ENCODE results near the gene ARFGEF3.

Gene ARFGEF3

DNA sequence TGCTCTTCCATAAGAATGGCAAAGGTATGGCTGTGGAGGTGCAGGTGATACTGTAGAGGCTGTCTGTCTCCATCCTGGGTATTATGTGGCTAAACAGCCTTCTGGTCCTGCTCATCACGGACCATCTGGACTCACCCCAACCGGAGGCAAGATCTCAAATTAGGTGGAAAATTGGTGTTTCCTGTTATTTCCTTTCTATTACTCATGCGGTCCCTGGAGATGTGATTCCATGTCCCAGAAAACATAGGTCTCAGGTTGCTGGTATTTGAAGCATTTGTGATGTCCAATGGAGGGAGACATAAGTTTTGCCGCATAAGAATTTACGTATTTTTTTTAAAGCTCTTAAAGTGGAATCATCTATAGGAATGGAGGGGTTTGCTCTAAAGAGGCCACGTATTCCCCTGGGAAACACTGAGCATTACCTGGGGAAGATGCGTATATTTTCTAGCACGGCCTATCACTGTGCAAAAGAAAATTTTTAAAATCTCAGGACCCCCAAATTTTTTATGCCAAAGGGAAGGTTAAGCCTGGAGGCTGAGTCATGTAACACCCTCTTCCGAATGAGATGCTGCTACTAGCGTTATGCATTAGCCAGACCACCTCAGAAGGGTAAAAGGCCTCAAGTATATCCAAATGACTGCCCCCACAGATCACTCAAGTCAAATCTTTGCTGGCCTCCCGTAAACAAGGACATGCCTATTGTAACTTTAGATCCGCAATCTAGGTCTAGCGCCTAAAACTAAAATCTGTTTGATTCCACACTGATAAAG, 78.9 kb downstream of the ARFGEF3 start:
- DNase-seq (ENCODE audit: low read depth in 2 of 2), result no peak

DNA sequence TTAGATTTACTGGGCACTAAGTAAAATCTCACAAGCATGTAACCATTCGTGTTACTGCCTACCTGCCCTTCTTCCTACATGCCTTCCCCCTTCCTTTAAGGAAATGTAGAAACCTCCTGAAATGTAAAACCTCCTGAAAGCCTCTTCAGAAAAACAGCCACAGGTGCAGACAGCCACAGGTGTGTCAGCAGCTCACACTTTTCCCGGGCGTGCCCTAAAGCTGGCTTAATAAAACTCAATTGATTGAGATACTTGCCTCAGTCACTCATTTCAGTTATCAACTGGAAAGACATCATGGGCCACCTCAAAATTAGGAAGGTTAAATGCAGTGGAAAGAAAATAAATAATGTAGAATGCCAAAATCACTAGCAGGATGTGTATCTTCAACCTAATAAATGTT, 79.6 kb downstream of the ARFGEF3 start:
- DNase-seq (ENCODE audit: low read depth in 2 of 2), result no peak

DNA sequence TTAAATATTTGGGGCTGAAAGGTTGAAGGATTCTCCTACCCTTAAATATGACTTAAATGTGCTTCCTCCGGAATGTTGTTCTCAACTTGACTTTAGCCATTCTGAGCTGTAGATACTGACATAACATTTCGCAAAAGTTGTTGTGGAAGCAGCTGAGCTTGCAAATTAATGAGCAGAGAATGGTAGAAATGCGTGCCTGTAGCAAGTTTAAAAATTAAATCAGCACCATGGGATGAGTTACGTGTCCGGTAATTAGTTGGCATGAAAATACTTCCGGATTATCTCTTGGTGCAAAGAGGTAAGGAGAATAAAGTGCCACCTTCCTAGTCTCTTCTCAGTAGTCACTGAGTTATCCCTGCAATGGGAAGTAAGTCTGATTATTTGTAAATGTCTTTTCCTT, 80.2 kb downstream of the ARFGEF3 start:
- DNase-seq (ENCODE audit: low read depth in 2 of 2), result no peak

DNA sequence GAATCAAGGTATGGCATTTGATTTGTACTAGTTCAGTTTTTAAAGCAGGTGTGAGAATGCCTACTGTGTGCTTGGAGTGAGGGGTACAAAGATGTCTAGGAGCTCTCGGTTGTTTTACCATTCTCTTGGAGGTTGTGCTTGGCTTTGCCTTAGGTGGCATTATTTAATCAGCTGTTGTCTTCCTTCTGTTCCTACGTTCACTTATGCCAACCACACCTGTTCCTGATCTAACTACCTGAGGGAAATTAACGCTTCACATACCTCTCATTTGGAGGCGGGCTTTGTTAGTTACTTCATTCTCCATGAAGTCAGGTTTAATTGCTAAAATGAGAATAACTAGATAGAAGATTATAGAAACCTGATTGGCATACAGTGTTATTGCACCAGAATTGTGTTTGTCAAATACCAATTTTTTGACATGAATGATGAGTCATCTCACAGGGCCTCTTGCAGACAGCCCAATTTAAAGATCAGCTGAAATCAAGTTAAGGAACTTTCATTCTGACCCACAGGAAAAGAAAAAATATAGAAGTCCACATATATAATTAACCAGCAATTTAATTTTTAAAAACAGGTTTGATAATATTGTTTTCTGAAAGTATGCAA, 81.4 kb downstream of the ARFGEF3 start:
- DNase-seq (ENCODE audit: low read depth in 2 of 2), result no peak

DNA sequence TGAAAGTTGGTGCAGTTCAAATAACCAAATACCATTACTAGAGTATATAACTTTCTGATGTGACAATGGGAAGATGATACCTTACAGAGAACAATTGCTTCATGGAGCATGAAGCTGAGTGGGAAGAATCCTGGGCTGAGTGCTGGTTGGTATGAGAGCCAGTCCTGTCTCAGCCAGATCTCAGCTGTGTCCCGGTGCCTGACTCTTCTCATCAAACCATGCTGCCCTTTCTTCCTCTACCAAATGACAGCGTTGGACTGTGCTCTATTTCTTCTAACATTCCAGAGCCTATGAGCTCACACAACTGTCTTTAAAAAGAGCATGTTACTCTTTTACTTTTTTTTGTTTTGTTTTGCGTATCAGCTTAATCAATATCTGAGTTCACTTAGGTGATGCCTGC, 84.0 kb downstream of the ARFGEF3 start:
- DNase-seq (ENCODE audit: low read depth in 2 of 2), result no peak

DNA sequence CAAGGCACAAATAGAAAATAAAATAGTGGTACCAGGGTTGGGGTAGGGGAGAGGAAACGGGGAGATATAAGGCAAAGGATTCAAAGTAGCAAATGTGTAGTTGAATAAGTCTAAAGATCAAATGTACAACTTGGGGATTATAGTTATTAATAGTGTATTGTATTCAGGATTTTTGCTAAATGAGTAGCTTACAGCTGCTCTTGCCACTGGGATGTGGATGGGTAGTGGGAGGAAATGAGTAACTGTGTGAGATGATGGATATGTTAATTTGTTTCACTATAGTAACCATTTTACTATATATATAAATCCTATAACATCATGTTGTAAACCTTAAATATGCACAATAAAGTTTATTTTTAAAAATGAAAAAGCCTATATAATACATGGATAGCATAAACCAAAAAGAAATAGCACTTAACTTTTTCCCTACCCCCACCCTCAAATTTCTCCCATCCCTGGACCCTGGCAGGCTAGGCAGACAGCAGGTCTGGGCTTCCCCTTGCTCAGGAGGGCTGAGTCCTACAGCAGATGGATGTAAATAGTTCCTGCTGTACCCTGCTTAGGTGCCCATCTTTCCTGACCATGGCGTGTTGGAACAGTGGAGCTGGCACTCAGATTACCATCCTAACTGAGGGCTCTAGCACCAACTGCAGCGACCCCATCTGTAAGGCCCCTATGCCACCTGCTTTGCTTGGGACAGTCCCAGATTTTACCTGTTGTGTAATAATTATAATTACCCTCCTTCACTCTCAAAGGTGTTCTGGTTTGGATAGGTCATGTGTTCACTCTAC, 85.1 kb downstream of the ARFGEF3 start:
- no peak for DNase-seq (ENCODE audit: low read depth in 2 of 2)

DNA sequence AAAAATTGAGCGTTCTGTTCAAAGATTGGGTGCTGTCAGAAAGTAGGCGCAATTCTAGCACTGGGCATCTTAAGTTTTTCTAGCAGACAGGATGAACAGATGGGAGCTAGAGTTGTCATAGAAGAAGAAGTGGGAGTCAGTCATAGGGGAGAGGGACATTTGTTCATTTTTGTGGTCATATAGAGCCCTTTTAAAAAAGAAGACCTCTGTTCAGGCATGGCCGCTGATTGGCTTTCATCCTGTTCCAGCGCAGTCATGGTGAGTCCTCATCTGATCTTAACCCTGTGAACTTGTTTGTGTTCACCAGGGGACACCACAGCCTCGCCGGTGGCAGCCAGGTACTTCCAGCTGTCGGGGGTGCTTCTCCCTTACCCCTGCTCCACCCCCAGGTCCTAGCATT, 86.3 kb downstream of the ARFGEF3 start:
- no peak for DNase-seq (ENCODE audit: low read depth in 2 of 2)

DNA sequence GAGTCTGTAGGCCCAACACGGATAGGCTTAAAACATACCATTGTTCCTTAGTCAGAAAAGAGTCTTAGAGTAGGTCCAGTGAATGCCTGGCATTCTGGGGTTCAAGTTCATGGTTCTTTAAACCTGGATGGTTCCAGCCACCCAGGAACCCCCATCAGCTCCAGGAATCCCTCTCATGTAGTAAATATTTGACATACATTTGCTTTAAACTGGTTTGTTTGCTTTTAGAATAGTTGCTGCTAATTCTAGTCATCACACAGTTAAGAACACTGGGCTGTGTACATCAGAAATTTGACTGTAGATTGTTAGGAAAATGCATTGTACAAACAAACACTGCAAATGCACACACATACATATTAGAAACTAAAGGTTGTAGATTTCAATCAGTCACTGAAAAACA, 87.1 kb downstream of the ARFGEF3 start:
- no peak for DNase-seq (ENCODE audit: low read depth in 2 of 2)

- no peak for DNase-seq (ENCODE audit: low read depth in 2 of 2)
Observed at GRCh38 chr6:138250053-138250452, 88.3 kb downstream of the ARFGEF3 start.

GRCh38 chr6:138250513-138251247, 88.9 kb downstream of the ARFGEF3 start:
- DNase-seq (ENCODE audit: low read depth in 2 of 2), result no peak

DNA sequence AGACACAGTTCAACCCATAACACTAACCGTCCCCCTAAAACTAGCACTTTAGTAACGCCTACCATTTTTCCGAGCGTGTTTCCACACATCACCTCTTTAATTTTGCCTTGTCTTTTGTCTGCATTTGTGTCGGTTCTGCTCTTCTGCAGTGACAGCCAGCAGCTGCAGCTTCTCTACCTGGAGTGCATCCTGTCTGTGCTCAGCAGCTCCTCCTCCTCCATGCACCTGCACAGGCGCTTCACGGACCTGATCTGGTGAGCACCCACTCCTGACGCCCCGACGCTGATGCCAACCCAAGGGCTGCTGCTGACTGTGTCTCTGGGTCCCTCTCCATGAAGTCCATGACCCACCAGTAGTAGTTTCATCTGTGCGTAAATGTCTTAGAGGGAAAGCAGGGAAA, 92.0 kb downstream of the ARFGEF3 start:
- no peak for DNase-seq (ENCODE audit: low read depth in 2 of 2)

- no peak for DNase-seq (ENCODE audit: low read depth in 2 of 2)
Observed at GRCh38 chr6:138255443-138255842, 93.7 kb downstream of the ARFGEF3 start.

DNA sequence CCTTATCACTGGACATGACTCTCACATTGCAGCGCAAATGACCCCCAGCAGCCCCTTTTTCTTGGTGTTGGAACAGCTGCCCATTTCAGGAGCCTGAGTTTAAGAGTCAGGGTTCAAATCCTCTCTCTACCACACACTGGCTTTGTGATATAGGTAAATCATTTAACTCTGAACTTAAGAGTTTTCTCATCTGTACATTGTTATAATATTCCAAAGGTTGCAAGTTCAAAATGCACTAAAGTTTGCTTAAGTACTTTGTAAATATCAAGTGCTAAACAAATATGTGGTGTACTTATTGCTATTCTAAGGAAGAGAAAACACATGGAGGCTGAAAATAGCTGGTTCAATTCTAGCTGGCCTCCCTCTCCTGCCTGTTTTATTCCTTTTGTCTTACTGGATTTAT, 95.9 kb downstream of the ARFGEF3 start:
- no peak for DNase-seq (ENCODE audit: low read depth in 2 of 2)

DNA sequence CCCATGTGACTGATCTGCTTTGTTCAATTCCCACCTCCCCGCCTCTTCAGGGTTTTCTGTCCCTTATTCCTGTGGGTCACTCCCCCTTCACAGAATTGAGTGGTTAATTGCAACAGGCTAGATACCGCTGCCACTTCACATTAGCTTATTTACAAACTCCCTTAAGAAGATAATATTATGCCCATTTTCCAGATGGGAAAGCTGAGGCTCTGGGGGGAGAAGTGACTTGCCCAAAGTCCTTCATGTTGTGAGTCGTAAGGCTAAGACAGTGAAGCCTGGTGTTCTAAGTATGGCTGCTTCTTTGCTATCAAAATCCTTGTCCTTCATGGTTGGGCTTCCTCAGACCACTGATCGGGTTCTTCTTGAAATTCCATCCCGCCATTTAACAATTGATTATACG, 96.5 kb downstream of the ARFGEF3 start:
- no peak for DNase-seq (ENCODE audit: low read depth in 2 of 2)

DNA sequence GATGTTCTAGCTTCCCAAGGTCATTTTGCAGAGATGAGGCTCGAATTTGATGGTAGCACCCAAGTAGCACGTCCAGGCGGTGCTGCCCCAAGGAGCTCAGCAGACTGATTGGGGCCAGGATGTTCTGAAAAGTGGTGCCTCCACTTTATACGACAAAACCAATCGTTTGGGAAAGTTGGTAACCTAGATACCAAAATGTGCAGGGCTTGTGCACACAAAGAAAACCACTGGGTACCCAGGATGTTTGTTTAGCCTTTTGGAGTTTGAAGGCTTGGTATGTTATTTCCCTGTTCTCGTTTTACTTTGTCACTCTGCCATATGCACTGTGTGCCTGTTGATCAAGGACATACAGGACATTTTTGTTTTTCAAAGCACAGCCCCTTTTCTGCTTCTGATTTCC, 97.3 kb downstream of the ARFGEF3 start:
- no peak for DNase-seq (ENCODE audit: low read depth in 2 of 2)

- no peak for DNase-seq (ENCODE audit: low read depth in 2 of 2)
Observed at GRCh38 chr6:138261116-138261780, 99.5 kb downstream of the ARFGEF3 start.

GRCh38 chr6:138263963-138264362, 102.2 kb downstream of the ARFGEF3 start:
- DNase-seq (ENCODE audit: low read depth in 2 of 2), result no peak

DNA sequence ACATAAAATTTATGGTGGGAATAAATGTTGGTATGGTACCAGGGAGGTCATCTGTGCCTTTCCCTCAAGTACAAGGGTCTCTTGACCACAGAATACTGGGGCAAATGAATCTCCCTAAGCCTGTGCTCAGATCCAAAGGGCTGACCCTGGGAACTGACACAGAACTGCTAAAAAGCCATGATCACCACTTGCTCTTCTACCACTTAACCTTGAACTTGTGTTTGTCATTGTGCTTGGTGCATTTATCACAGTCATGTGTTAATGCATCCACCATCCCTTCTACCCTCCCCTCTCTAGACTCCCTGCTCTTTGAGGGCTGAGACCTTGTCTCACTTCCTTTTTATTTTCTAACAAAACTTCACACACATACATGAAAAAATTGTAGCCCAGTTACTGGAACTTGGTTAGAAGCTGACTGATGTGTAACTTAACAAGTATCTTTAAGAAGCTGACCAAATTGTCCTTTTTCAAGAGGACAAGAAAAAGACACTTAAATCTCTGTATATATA, 102.7 kb downstream of the ARFGEF3 start:
- no peak for DNase-seq (ENCODE audit: low read depth in 2 of 2)

DNA sequence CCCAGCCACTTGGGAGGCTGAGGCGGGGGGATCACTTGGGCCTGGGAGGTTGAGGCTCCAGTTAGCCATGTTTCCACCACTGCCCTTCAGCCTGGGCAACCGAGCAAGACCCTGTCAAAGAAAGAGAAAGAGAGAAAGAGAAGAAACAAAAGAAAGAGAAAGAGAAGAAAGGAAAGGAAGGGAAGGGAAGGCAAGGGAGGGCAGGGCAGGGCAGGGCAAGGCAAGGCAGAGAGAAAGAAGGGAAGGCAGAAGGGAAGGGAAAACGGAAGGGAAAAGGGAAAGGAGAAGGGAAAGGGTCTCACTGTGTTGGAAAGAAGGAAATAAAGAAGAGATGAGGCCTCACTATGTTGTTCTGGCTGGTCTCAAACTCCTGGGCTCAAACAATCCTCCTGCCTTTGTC, 104.4 kb downstream of the ARFGEF3 start:
- DNase-seq (ENCODE audit: low read depth in 2 of 2), result no peak

DNA sequence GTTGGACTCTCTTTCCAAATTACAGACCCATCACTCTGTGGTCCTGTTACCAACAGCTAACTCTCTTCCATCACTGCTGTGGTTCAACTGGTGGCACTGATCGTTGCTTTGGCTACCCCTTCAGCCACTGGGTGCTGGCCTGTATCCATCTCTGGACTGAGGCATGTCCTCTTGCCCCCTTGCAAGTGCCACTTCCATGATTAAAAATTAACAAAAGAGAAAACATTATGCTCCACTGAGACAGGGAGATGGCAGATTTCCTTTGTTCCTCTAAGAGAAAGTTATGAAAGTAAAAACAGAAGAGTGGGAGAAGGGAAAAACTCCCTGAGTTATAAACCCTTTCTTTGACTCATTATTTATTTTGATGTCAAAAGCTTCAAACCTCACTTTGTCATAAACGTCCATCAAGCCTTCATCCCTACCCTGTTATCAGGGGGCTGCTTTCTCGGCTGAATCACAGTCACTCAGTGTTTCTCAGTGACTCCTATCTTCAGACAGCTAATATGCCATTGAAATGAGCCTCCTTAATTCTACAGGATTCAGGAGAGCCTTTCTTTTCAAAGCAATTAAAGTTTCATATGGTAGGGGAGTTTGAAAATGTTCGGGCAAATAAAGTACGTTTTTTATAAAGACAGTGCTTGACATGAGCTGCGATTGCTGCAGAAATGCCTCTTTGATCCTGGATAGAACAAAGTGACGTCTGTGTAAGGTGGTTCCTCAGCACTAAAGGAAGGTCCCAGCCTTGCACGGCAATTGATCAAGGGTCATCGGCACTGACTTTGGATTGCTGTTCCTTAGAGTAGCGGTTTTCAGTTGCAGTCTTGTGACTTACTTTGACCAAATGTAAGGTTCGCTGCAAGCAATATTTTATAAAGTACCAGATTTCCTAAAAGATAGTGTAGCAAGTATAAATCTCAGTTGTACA, 106.5 kb downstream of the ARFGEF3 start:
- DNase-seq (ENCODE audit: low read depth in 2 of 2), result no peak
